Peyer's patch (tissue), 4 donors: ENCODE results near the gene UBE2E3.

Experiments used
- POLR2A ChIP-seq, 2 donors: fragments of 450-650 bp; IDR thresholded peaks; one replicate each; pipeline ENCODE4 v1.5.1; 2017; ENCODE audit warnings: antibody characterized with exemption in 2 of 2, mild to moderate bottlenecking in 2 of 2, moderate library complexity in 2 of 2
- TF ChIP-seq, protein P1 (sequence below), 6 experiments: fragments of 450-650 bp in 4 of 6; fragments of 200-600 bp in 2 of 6; sonication (generic) in 1 of 6; IDR thresholded peaks; one replicate each; pipeline ENCODE4 v1.5.1; 2017 to 2019; ENCODE audit warnings: antibody characterized with exemption in 6 of 6, mild to moderate bottlenecking in 3 of 6, moderate library complexity in 1 of 6

DNA sequence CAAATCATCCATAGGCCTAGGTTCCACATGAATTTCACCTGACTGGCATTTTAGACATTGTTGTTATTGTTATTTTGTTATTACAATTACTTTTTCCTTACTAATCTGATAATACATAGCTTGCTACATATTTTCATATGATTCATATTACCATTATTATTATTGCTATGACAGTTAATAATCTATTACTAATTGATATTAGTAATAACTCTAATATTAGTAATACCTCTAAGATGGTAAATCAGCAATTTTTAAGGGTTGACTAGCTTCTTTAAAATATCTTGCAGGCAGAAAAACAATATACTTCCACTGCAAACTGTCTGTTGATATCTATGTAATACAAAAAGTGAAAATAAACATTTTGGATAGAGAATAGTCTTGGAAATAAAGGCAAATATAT lies 48.6 kb upstream of the UBE2E3 start:
- TF ChIP-seq, protein P1, sequence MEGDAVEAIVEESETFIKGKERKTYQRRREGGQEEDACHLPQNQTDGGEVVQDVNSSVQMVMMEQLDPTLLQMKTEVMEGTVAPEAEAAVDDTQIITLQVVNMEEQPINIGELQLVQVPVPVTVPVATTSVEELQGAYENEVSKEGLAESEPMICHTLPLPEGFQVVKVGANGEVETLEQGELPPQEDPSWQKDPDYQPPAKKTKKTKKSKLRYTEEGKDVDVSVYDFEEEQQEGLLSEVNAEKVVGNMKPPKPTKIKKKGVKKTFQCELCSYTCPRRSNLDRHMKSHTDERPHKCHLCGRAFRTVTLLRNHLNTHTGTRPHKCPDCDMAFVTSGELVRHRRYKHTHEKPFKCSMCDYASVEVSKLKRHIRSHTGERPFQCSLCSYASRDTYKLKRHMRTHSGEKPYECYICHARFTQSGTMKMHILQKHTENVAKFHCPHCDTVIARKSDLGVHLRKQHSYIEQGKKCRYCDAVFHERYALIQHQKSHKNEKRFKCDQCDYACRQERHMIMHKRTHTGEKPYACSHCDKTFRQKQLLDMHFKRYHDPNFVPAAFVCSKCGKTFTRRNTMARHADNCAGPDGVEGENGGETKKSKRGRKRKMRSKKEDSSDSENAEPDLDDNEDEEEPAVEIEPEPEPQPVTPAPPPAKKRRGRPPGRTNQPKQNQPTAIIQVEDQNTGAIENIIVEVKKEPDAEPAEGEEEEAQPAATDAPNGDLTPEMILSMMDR (IDR thresholded peaks at IDR 0.05) = no peak
- TF ChIP-seq POLR2A (IDR thresholded peaks at IDR 0.05) = no peak
